GM18868 (cell line): Measurements from ENCODE around the gene PKMYT1.
"Not testable (repeated sequence)": the region's sequence is repeated elsewhere in the genome, so short reads cannot be mapped to it uniquely, and the experiment has no call there.

Source experiments
- ATAC-seq: cut with Tn5 transposase; IDR thresholded peaks from one replicate; pipeline ENCODE4 v1.9.1; 2021; ENCODE audit warnings: mild to moderate bottlenecking, moderate library complexity; ENCODE audit not compliant: unreplicated experiment

Gene PKMYT1

DNA sequence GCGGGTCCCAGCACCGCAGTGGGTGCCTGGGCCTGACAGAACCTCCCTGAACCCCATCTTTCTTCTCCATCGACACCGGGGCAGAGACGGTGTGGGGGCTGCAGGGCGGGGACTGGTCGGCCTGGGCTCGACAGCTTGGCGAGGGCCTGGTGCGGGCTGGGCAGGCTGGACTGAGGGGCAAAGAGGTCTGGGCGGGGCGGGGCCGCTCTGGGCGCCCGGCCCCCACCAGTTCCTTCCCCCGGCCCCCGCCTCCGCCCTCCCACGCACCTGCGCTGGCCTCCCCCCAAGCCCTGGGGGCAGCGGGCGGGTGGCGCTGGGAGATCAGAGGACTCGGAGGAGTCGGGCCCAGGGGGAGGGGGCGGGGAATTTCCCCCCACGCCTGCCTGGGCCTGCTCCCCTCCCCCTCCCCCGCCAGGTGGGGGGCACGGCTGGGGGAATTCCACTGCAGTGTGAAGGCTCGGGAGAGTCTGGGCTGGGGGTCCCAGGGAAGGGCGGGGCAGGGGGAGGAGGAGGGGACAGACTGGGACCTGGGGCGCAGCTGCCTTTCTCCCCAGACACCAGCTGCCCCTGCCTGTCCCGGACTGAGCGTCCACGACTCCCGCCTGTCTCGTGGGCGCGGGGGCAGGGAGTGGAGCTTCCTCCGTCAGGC, 17.0 kb downstream of the PKMYT1 start:
- ATAC-seq, result no peak

DNA sequence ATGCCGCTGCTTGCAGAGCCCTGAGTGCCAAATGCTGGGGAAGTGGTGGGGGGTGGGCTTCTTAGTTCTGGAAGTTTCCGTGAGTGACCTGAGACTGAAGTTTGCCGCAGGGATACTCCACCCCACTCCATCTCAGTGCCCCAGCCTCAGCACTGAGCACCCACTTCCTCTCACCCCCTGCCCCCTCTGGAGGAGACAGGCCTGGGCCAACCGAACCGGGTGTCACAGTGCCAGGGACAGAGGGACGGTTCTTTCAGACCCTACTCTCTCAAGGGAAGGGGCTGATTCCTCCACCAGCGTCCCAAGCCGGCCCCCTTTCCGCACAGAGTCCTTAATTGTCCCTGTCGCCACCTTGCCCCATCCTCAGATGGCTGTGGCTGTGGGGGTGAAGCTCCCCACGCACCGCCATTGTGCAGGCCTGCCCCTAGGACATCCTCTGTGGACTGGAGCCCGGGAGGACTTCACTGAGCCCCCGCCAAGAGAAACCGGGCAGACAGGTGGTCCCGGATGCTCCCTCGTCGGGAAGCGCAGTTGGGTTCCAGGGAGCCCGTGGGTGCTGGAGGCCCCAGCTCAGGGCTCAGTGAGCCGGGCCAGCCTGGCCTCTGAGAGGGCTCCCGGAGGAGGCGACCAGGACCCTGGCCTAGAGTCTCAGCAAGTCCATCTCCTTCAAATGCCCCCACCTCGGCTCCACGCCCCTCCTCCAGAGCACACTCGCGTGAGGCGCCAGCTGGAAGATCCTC, 17.7 kb downstream of the PKMYT1 start:
- ATAC-seq, result no peak

DNA sequence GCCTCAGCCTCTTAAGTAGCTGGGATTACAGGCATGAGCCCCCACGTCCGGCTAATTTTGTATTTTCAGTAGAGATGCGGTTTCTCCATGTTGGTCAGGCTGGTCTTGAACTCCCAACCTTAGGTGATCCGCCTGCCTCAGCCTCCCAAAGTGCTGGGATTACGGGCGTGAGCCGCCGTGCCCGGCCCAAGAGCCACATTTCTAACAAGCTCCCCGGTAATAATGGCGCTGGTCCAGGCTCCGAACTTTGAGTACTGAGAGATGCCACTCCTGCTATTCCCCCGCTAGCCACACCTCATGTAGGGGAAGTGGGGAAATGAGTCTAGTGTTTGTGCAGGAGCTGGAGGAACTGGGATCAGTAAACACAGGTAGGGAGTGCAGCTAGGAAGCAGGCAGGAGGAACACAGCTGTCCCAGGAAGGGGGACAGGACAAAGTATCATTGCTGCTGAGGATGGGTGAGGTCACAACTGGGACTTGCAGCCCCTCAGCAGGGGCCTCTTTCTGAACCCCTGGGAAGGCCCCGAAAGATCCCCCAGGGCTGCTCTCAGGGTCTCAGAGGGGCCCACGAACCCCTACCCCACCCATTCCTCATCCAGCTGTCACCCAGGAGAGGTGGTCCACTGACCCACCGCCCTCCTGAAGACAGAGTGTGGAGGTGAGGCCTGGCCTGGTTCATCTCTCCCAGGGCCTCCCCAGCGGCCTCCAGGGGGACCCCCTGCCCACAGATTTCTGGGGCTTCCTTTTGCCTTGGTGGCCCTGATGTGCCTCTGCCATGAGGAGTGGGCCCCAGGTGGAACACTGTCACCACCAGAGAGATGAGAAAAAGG, 19.8 kb downstream of the PKMYT1 start:
- ATAC-seq, result no peak

DNA sequence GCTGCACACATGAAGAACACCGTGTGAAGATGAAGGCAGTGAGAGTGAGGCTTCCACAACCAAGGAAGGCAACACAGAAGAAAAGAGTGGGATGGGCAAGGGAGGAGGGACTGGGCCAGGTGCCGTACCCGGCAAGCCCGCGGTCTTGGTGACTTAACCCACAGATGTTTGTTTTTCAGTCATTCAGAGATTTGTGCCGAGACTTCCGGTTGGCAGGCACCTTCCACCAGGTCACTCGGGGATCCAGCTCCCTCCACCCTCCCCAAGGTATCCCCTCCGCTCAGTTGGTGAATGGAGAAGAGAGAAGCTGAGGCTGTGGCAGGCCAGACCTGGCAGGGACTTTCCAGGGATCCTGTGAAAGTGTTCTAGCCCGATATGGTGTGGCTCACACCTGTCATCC, 21.0 kb downstream of the PKMYT1 start:
- no peak for ATAC-seq

DNA sequence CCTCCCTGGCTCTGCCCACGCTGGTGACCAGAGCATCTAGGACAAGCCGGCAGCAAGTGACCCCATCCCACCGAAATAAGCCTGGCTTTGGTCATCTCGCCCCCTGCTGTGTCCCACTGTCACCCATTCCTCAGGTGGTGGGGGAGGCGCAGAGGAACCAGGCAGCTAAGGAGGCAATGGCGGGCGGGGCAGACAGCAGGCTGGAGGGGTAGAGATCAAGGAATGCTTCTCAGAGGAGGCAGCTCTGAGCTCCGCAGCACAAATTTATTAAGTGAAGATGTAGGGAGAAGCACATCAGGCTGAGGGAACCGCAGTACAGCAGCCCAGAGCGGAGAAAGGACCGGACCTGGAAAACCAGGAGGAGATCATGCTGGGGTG, 23.7 kb downstream of the PKMYT1 start:
- no peak for ATAC-seq

DNA sequence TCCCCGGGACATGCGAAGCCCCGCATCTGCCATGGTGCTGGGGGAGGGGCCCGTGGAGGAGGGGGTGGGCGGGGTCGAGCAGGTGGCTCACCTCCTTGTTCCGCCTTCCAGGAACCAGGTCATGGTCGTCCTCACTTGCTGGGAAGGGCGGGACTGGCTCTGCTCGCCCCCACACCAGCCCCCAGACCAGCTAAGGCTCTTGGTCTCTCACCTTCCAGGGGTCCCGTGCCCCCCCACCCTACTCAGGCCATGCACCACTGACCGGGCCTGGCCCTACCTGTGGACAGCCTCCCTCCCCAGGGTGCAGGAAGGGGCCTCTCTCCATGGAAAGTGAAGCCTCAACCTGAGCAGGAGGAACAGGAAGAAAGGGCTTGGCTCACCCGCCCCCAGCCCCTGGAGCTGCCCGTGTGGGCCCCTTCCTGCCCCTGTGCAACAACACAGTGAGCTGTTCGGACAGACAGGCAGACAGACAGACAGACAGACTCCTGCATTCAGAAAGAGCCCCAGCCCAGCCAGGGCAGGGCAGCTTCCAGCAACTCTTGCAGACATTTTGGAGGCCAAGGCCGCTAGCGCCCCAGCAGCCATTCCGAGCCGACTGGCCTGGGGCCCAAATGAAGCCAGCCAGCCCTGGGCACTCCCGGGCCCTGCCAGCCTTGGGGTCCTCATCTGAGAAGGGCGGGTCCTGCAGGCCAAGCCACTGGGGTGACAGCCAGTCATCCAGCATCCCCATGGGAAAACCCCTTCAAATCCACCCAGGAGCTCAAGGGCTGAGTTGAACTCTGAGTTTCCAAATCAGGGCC, 24.3 kb downstream of the PKMYT1 start:
- no peak for ATAC-seq

DNA sequence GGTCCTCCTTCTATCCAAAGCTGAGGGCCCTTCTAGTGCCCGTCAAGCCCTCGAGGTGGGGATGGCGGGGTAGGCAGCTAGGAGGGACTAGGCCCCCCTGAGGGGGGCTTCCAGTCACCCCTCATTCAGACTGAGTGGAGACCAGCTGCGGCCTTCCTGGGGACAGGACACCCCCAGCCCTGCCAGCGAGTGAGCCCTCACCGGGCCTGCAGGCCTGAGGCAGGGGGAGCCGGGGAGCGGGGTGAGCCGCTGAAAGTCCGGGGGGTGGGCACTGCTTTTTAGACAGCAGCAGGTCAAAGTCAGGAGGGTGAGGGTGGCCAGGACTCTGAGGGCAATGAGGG, 24.8 kb downstream of the PKMYT1 start:
- ATAC-seq, result no peak

DNA sequence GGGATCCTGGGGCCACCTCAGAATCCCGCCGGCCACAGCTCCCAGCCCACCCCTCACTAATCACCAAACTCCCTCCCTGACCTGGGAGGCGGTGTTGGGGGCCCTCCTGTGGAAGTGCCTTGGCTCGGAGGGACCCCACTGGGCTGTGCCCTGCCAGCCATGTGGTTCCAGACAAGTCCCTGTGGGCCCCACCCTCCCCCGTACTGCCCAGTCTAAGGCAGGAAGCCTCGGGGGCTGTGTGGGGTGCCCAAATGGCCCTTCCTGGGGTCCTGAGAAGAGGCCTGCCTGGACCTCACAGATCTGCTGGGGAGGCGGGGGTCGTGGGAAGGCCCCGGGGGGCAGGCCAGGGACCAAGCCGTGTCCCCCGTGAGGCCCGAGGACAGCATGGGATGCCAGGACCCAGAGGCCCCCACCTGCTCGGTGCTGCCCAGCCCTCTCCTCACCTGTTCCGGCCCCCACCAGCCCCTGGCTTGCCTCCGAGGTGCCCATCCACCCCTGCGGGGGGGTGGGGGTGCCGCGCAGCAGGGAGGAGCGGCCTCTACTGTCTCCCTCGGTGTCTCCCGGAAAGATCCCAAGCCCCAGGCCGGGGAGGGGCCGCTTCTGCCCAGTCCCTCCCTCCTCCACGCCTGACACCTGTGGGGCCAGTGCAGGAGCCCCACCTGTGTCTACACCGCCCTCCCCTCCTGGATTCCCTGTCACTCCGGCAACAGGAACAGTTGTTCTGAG, 25.4 kb downstream of the PKMYT1 start:
- ATAC-seq, result no peak

DNA sequence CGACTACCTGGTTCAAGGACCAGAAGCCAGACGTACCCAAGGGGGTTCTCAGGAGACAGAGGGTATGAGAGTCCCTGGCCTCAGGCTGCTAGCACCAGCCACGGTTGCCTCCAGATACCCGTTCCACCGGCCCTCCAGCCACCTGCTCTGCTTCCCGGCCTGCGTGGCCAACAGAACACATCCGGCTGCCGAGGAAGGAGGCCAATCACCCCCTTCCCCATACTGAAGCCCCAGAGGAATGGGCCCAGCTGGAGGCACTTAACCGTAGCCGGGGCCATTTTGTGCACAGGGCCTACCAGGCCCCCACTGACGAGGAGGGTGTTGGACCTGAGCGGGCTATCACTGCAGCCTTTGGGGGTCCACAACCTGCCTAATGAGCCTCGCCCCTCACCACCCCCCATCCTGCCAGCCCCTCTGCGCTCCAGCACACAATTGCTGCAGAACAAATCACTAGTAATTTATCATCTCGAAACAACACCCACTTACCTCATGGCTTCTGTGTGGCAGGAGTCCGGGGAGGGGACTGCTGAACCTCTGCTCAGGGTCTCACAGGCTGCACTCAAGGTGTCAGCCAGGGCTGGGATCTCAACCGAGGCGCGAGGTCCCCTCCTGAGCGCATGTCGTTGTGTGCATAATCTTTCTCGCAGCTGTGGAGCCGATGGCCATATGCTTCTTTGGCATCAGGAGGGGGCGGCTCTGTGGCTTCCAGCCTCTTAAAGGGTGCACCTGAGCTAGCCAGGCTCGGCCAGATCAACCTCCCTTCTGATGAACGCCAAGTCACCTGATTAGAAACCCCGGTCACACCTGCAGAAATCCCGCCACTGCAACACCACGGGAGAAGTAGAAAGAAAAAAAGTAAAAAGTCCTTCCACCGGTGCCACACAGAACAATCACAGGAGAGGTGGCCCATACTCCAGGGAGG, 26.3 kb downstream of the PKMYT1 start:
- no peak for ATAC-seq

DNA sequence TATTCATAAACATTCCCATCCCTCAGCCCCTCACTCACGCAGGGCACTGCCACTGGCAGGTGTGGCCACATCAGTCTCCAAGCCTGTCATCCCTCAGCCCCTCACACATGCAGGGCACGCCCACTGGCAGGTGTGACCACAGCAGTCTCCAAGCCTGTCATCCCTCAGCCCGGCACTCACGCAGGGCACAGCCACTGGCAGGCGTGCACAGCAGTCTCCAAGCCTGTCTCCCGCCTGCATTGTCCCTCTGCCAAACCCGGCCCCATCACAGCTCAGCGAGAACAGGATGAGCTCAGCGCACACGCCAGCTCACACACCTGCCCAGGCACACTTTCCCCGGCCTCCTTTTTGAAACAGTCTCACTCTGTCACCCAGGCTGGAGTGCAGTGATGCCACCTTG, 27.6 kb downstream of the PKMYT1 start:
- ATAC-seq, result no peak

DNA sequence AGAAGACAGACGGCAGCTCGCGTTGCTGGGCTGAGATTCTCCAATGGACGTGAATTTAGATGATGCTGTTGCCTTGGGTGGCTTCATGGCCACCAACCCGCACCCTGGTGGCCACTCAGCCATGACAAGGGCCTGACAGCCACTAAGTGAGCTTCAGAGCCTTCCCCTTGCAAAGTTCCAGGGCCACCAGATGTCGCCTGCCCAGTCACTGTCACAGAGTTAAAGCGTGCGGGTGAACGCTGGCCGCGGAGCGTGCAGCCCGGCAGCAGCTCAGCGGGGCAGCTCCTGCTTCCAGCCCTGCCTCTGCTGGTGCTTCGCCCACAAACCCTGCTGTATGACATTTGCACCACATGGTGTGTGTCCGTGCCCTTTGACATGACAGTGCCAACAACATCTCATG, 29.5 kb downstream of the PKMYT1 start:
- no peak for ATAC-seq

DNA sequence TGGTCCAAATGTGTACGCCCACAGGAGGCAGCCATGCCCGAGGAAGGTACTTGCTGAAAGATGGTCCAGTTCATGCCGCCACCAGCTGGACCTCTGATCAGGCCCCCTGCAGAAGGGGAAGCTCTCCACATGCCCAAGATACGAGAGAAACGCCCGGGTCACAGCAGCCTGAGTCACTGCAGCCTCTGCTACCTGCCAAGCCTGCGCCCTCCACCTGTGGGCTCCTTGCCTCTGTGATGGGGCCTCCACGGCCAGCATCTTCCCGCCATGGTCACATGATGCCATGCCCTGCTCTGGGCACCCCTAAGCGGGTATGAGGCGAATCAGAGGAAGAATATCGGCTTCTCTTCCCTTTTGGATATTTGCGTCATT, 29.9 kb downstream of the PKMYT1 start:
- no peak for ATAC-seq

DNA sequence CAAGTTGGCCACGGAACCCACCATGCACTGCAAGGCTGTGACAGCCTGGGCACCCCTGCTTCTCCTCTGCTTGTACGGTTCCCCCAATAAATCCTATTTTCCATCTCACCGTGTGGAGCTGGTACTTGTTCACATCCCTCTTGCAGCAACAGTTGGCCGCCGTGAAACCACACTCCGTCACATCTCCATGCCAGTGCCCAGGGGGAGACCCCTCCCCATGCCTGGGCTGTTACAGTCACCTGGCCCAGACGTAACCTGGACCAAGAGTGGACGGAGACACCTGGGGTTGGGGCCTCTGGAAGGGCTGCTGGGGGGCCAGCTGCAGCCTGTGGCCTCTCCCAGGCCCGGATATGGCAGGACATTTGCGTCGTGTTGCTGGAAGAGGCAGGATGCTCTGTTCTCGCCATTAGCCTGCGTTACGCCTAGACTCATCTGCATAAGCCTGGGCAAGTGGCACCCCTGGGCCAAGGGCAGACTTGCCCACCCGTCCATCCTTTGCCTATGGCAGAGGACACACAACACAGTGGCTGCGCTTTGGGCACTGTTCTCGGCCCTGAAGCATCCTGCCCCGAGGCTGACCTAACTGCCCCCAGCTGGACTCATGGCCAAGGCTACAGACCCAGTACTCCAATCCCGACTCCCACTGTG, 30.4 kb downstream of the PKMYT1 start:
- ATAC-seq, result no peak

DNA sequence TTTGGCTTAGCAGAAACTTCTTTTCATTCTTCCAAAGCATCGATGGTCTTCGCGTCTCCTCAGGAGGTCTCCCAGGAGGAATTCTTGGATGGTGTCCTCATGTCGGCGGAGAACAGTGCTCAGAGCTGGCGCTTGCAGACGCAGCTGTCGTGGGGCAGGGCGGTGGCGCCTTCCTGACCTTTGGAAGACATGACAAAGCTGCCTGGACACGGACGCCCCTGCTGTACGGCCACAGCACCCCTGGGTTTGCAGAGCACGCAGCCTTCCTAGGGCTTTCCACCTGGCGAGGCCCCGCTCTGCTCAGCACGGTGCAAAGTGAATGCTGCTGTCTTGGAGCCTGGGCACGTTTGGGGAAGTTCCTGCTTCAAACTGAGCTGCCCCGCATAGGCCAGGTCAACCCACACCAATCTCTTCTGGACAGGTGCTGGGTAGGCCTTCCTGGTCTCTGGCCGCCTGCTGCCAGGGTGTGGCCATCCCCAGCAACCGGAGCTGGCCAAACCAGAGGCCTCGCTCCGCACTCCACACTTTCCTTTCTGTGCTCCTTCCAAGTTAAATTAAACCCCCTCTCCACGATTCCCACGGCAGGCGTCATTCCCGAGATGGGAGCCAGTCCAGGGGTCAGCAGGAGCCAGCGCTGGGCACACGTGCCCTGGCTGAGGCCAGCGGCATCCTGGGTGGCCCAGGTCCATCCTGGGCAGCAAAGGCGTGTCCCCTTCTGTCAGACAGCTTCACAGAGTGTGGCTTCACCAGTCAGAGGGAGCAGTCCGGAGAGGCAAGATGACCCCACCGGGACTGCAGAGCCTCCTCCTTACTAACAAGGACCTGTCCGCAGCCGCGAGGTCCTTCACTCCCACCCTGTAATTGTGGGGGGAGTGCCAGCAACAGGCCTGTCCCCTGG, 31.2 kb downstream of the PKMYT1 start:
- ATAC-seq, result no peak

DNA sequence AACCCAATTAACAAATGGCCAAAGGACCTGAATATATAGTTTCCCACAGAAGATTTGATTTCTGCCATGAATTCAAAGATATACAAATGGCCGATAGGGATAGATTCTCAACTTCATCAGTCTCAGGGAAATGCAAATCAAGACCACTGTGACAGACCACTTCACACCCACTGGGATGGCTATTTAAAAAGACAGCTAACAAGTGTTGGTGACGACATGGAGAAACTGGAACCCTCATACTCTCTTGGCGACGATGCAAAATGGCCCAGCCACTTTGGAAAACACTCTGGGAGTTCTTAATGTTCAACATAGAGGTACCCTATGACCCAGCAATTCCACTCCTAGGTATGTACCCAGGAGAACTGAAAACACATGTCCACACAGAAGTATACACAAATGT, 33.6 kb downstream of the PKMYT1 start:
- no peak for ATAC-seq

DNA sequence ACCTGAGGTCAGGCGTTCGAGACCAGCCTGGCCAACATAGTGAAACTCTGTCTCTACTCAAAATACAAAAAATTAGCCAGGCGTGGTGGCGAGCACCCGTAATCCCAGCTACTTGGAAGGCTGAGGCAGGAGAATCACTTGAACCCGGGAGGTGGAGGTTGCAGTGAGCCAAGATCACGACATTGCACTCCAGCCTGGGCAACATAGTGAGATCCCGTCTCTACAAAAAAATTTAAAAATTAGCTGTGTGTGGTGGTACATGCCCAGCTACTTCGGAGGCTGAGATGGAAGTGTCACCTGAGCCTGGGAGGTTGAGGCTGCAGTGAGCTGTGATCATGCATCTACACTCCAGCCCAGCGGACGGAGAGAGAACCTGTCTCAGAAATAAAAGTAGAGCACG, 36.5 kb downstream of the PKMYT1 start:
- ATAC-seq, result not testable (repeated sequence)

DNA sequence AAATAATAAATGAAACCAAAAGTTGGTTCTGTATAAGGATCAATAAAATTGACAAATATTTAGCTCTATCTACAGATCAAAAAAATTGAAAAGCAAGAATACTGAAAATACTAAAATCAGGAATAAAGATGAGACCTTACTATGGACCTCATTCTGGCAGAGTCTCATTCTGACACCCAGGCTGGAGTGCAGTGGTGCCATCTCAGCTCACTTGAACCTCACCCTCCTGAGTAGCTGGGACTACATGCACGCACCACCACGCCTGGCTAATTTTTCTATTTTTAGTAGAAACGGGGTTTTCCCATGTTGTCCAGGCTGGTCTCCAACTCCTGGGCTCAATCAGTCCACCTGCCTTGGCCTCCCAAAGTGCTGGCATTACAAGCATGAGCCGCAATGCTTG, 38.2 kb downstream of the PKMYT1 start:
- no peak for ATAC-seq

DNA sequence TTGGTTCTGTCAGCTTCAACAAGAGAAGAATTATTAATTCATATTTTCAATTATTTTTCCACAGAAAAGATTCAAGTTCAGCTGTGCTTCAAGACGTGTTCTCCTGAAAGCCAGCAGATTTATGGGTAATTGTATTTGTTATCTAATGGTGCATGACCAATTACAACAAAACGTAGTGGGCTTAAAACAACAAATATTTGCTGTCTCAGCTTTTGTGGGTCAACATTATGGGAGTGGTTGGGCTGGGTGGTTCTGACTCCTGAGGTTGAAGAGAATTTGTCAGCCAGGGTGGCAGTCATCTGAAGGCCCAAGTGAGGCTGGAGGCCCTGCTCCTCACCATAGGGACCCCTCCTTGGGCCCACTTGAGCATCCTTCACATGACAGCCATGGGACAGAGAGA, 40.3 kb downstream of the PKMYT1 start:
- ATAC-seq, result no peak
